Mesothelial cell of epicardium (in vitro differentiated cells): ENCODE data around the gene NUP188. TPM values are rescaled to one million over a fixed set of nuclear protein-coding genes. Genes with fewer than 3 reads are reported as not detected.

Source experiments
- DNase-seq, 2 experiments: peaks; one replicate each; pipeline ENCODE4 v3.0.0; 2021; ENCODE audit warnings: low spot score in 2 of 2; ENCODE audit not compliant: unreplicated experiment in 2 of 2
- H3K27ac Mint-ChIP-seq: 2 replicates; pipeline ENCODE4 v1.8.0; 2021; ENCODE audit warnings: mixed read lengths
- H3K27me3 Mint-ChIP-seq: 2 replicates; pipeline ENCODE4 v1.8.0; 2021; ENCODE audit warnings: low read depth, mixed read lengths
- H3K36me3 Mint-ChIP-seq: 2 replicates; pipeline ENCODE4 v1.8.0; 2021; ENCODE audit warnings: mixed read lengths
- H3K4me1 Mint-ChIP-seq: 2 replicates; pipeline ENCODE4 v1.8.0; 2021; ENCODE audit warnings: mixed read lengths
- H3K4me3 Mint-ChIP-seq: 2 replicates; pipeline ENCODE4 v1.8.0; 2021; ENCODE audit warnings: mild to moderate bottlenecking, moderate library complexity, mixed read lengths
- H3K9me3 Mint-ChIP-seq: 2 replicates; pipeline ENCODE4 v1.8.0; 2021; ENCODE audit warnings: mixed read lengths
- total RNA-seq: library from RNA; stranded (reverse); gene quantifications from 3 replicates; pipeline ENCODE4 v1.2.1, GENCODE V29; 2021
- TF ChIP-seq, protein P1 (sequence below): fragments of 200-600 bp; sonication (generic); IDR thresholded peaks from one replicate; pipeline ENCODE4 v1.5.0; 2021; ENCODE audit warnings: antibody characterized with exemption; ENCODE audit not compliant: unreplicated experiment

Gene NUP188
- total RNA-seq, 1 donor from 2014 or later: 56.6 TPM

DNA sequence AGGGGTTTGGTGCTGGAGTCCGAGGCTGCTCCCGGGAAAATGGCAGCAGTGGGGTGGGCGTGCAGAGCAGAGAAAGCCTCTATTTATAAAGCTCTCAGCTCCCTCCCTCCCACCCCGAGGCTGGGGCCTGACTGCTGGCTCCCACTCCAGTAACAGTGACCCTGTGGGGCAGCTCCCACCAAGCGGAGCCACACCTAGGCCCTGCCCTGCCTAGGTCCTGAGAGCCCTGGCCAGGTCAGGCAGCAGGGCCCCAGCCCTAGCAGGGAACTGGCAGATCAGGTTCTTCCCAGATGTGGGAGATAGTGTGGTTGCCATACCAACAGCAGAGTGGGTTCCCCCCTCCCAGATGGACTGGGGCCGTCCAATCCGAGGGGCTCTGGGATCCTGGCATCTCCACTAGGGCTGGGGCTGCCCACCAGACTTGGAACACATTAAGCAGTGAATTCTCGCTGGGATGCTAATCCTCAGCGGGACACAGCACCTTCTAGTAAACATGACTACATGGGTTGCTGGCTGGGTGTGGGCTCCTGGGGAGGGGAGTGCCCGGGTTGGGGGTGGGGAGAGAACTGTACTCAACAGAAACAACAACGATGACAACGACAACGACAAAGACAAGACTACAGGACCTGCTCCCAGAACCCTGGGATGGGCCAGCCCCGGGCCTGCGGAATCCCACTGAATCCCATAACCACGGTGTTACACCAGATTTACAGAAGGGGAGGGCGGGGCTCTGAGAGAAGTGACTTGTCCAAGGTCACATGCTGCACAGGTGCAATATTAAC lies 79.1 kb downstream of the NUP188 start:
- TF ChIP-seq, protein P1, sequence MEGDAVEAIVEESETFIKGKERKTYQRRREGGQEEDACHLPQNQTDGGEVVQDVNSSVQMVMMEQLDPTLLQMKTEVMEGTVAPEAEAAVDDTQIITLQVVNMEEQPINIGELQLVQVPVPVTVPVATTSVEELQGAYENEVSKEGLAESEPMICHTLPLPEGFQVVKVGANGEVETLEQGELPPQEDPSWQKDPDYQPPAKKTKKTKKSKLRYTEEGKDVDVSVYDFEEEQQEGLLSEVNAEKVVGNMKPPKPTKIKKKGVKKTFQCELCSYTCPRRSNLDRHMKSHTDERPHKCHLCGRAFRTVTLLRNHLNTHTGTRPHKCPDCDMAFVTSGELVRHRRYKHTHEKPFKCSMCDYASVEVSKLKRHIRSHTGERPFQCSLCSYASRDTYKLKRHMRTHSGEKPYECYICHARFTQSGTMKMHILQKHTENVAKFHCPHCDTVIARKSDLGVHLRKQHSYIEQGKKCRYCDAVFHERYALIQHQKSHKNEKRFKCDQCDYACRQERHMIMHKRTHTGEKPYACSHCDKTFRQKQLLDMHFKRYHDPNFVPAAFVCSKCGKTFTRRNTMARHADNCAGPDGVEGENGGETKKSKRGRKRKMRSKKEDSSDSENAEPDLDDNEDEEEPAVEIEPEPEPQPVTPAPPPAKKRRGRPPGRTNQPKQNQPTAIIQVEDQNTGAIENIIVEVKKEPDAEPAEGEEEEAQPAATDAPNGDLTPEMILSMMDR: no peak
- Mint-ChIP-seq H3K4me3 (peak overlapping the region; percentile 79), H3K9me3 (no peaks in the 10 kb centered on the region), H3K4me1 (peaks cover 41% of the 10 kb centered on the region), H3K27ac (peak overlapping the region; percentile 96), H3K36me3 (no peaks in the 10 kb centered on the region), H3K27me3 (no peaks in the 10 kb centered on the region)
- DNase-seq: peak in 1 of 2 experiments; percentile 70

DNA sequence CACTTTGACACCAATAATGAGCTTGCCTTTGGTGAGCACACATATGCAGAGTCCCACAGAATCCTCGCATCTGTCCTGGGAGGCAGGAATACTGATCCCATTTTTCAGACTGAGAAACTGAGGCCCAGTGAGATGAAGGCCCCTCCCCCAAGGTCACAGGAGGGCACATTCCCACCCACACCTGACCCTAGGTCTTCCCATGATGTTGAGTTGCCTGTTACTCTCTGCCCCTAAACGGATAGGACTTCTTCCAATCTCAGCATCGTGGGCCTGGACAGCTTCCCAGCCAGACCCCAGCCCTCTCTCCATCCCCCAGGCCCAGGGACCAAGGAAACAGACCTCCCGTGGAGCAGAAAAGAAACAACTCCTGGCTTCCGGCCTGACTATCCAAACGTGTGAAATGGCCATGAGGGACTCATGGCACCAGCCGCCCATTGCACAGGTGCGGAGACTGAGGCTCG lies 79.8 kb downstream of the NUP188 start:
- H3K36me3 Mint-ChIP-seq: no peaks in the 10 kb centered on the region
- peak overlapping the region; percentile 96 for H3K27ac Mint-ChIP-seq
- TF ChIP-seq, protein P1: no peak
- no peaks in the 10 kb centered on the region for H3K9me3 Mint-ChIP-seq
- H3K4me1 Mint-ChIP-seq: peaks cover 36% of the 10 kb centered on the region
- peak overlapping the region; percentile 79 for H3K4me3 Mint-ChIP-seq
- DNase-seq: no peak
- no peaks in the 10 kb centered on the region for H3K27me3 Mint-ChIP-seq

DNA sequence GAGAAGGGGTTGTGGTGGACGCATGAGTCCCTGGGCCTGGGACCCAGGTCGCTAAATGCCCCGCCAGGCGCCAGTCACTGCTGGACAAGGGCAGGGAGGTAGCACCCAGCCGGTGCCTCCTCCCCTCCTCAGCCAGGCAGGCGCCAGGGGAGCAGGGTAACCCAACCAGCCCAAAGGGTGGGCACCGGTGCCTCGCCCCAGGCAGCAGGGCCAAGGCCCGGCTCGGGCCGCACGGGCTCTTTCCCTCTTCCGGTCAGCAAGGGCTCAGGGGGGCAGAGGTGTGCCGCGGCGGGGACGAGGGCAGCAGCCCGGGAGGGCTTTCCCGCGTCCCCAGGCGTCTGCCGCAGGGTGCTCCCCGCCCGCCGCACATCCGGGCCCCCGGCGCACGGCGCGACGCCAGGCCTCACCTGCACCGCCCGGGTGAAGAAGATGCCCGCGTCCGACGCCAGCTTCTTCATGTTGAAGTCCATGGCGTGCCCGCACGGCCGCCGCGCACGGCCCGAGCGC lies 80.2 kb downstream of the NUP188 start:
- Mint-ChIP-seq H3K36me3 (no peaks in the 10 kb centered on the region), H3K4me1 (peaks cover 33% of the 10 kb centered on the region), H3K4me3 (peak overlapping the region; percentile 79), H3K27ac (peak overlapping the region; percentile 96), H3K27me3 (no peaks in the 10 kb centered on the region), H3K9me3 (no peaks in the 10 kb centered on the region)
- no peak for DNase-seq
- TF ChIP-seq, protein P1: no peak

- peak within 1 kb of the TSS; percentile 79 for H3K4me3 Mint-ChIP-seq
- no peaks in the 10 kb centered on the region for H3K27me3 Mint-ChIP-seq
- peak within 1 kb of the TSS; percentile 96 for H3K27ac Mint-ChIP-seq
- H3K36me3 Mint-ChIP-seq: no peaks in the 10 kb centered on the region
- DNase-seq: peak; percentile 97 to 99
- H3K9me3 Mint-ChIP-seq: no peaks in the 10 kb centered on the region
- peaks cover 30% of the 10 kb centered on the region for H3K4me1 Mint-ChIP-seq
- TF ChIP-seq, protein P1: peak; percentile 70
Measured at GRCh38 chr9:129028192-129028966, 80.9 kb downstream of the NUP188 start, which contains the start of gene SH3GLB2. Gene SH3GLB2, minus strand, starts transcription at chr9:129028331. Its CDS starts 177 bp downstream, at chr9:129028154.

DNA sequence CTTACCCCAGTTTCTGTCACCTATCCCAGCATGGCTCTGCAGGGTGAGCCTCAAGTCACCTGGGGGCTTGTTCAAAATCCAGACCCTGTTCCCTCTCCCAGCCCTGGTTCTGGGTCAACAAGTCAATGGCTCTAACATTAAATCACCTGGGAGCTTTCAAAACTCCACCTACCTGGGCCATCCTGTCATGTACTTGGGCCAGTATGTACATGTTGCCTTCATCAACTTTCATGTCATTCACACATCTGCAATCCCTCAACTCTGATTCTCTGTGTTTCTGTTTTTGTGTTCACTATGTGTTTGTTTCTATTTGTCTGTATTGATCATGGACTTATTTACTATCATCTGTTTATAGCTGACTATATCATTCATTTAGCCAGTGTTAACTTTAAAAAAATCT lies 82.7 kb downstream of the NUP188 start:
- H3K9me3 Mint-ChIP-seq: no peaks in the 10 kb centered on the region
- no peak overlapping the region for H3K27ac Mint-ChIP-seq
- TF ChIP-seq, protein P1: no peak
- no peak for DNase-seq
- H3K4me3 Mint-ChIP-seq: no peak overlapping the region
- no peaks in the 10 kb centered on the region for H3K36me3 Mint-ChIP-seq
- no peaks in the 10 kb centered on the region for H3K27me3 Mint-ChIP-seq
- H3K4me1 Mint-ChIP-seq: peaks cover 25% of the 10 kb centered on the region
